DOHH2 (cell line): Measurements from ENCODE around the gene ST6GALNAC5.

Experiments
- H3F3A ChIP-seq: fragments of 200-600 bp; sonication (generic), shearing (Covaris generic); 2 replicates; pipeline ENCODE4 v1.6.0; 2016; ENCODE audit warnings: antibody characterized with exemption, mild to moderate bottlenecking; ENCODE audit not compliant: control insufficient read depth, insufficient read depth
- H3K27ac ChIP-seq: fragments of 200-600 bp; sonication (generic); 2 replicates; pipeline ENCODE4 v1.5.1; 2014; ENCODE audit warnings: low read depth, mild to moderate bottlenecking, low read length, moderate library complexity
- H3K27me3 ChIP-seq: fragments of 200-600 bp; sonication (generic); 2 replicates; pipeline ENCODE4 v1.6.1; 2014; ENCODE audit warnings: mild to moderate bottlenecking, low read length, mixed read lengths; ENCODE audit not compliant: control insufficient read depth
- H3K36me3 ChIP-seq: fragments of 200-600 bp; sonication (generic); 2 replicates; pipeline ENCODE4 v1.6.1; 2014; ENCODE audit warnings: mild to moderate bottlenecking, low read length, moderate library complexity, mixed read lengths; ENCODE audit not compliant: control insufficient read depth
- H3K4me1 ChIP-seq: fragments of 200-600 bp; sonication (generic); 2 replicates; pipeline ENCODE4 v1.6.1; 2014; ENCODE audit warnings: mild to moderate bottlenecking, low read length, mixed read lengths; ENCODE audit not compliant: control insufficient read depth
- H3K4me2 ChIP-seq: fragments of 200-600 bp; sonication (generic); 2 replicates; pipeline ENCODE4 v1.6.0; 2014; ENCODE audit warnings: mild to moderate bottlenecking, low read length, moderate library complexity
- H3K4me3 ChIP-seq: fragments of 200-600 bp; sonication (generic); 2 replicates; pipeline ENCODE4 v1.5.1; 2014; ENCODE audit warnings: mild to moderate bottlenecking, low read length, mixed read lengths
- H3K79me2 ChIP-seq: fragments of 200-600 bp; sonication (generic); 2 replicates; pipeline ENCODE4 v1.6.1; 2014; ENCODE audit warnings: mild to moderate bottlenecking, low read length, mixed read lengths; ENCODE audit not compliant: control insufficient read depth
- H3K9me2 ChIP-seq: fragments of 200-600 bp; sonication (generic); replicated peaks from 2 replicates; pipeline ENCODE4 v1.6.1; 2014; ENCODE audit warnings: mild to moderate bottlenecking, low read length, mixed read lengths; ENCODE audit not compliant: control insufficient read depth
- H3K9me3 ChIP-seq: fragments of 200-600 bp; sonication (generic); 2 replicates; pipeline ENCODE4 v1.6.1; 2014; ENCODE audit warnings: antibody characterized with exemption, low read length, mixed read lengths; ENCODE audit not compliant: control insufficient read depth, insufficient read depth
- H4K20me1 ChIP-seq: fragments of 200-600 bp; sonication (generic); 2 replicates; pipeline ENCODE4 v1.6.0; 2014; ENCODE audit warnings: low read depth, mild to moderate bottlenecking, antibody characterized with exemption, low read length, moderate library complexity; ENCODE audit not compliant: control insufficient read depth, insufficient read depth
- EZH2phosphoT487 ChIP-seq: fragments of 200-600 bp; sonication (generic); IDR thresholded peaks from 2 replicates; pipeline ENCODE4 v1.6.1; 2017; ENCODE audit warnings: borderline replicate concordance, mild to moderate bottlenecking, antibody characterized with exemption, low read length, moderate library complexity, mixed read lengths
- TF ChIP-seq, protein P1 (sequence below): fragments of 200-600 bp; sonication (generic); IDR thresholded peaks from one replicate; pipeline ENCODE4 v1.5.1; 2014; ENCODE audit warnings: antibody characterized with exemption, mild to moderate bottlenecking, low read depth, low read length; ENCODE audit not compliant: poor library complexity, severe bottlenecking

Gene ST6GALNAC5

DNA sequence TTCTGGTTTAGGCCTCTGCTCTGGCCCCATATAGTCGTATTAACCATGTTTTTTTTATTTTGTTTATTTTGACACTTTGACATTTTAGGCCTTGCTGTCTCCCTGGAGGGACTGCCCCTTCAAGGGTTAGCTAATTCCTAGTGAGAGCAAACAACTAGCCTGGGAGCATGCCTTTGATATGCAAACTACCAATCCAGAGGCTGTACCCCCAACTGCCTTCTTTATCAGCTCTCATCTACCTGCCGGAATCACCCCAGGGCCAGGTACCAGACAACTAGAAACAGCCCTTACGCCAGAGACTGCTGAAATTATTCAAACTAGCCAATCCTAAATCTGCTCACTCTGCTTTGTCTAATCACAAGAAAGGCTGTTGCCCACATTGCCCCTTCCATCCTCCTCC, 13.0 kb upstream of the ST6GALNAC5 start:
- Histone ChIP-seq H3K27me3 (no peaks in the 10 kb centered on the region), H3F3A (no peaks in the 10 kb centered on the region), H3K27ac (no peak overlapping the region), H3K36me3 (no peaks in the 10 kb centered on the region), H3K4me2 (no peak overlapping the region), H3K9me2 (no peaks in the 10 kb centered on the region), H4K20me1 (no peaks in the 10 kb centered on the region), H3K9me3 (no peaks in the 10 kb centered on the region), H3K4me3 (no peak overlapping the region), H3K4me1 (no peaks in the 10 kb centered on the region), H3K79me2 (no peaks in the 10 kb centered on the region)
- TF ChIP-seq, protein P1, sequence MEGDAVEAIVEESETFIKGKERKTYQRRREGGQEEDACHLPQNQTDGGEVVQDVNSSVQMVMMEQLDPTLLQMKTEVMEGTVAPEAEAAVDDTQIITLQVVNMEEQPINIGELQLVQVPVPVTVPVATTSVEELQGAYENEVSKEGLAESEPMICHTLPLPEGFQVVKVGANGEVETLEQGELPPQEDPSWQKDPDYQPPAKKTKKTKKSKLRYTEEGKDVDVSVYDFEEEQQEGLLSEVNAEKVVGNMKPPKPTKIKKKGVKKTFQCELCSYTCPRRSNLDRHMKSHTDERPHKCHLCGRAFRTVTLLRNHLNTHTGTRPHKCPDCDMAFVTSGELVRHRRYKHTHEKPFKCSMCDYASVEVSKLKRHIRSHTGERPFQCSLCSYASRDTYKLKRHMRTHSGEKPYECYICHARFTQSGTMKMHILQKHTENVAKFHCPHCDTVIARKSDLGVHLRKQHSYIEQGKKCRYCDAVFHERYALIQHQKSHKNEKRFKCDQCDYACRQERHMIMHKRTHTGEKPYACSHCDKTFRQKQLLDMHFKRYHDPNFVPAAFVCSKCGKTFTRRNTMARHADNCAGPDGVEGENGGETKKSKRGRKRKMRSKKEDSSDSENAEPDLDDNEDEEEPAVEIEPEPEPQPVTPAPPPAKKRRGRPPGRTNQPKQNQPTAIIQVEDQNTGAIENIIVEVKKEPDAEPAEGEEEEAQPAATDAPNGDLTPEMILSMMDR = no peak

DNA sequence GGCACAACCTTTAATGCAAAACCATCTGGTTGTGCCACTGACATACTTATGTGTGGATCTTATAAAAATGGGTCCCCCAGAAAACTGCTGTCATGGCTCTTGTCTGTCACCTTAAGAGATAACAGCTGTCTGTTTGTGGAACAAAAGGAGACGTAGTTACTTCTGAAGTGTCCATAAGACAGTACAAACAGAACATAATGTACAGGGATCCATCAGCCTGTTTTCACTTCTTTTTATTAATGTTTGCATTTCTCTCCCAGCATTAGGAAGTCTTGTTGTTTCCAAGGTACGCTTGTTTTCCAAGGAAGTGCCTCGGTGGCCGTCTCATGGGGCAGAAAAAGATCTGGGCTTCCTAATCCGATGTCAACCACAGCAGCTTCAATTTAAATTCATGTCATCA, 11.2 kb upstream of the ST6GALNAC5 start:
- Histone ChIP-seq H3K36me3 (no peaks in the 10 kb centered on the region), H3K27me3 (no peaks in the 10 kb centered on the region), H3K4me3 (no peak overlapping the region), H3K27ac (no peak overlapping the region), H3K9me2 (no peaks in the 10 kb centered on the region), H3F3A (no peaks in the 10 kb centered on the region), H4K20me1 (no peaks in the 10 kb centered on the region), H3K4me1 (no peaks in the 10 kb centered on the region), H3K79me2 (no peaks in the 10 kb centered on the region), H3K9me3 (no peaks in the 10 kb centered on the region), H3K4me2 (no peak overlapping the region)
- no peak for TF ChIP-seq EZH2phosphoT487
- TF ChIP-seq, protein P1 = no peak

DNA sequence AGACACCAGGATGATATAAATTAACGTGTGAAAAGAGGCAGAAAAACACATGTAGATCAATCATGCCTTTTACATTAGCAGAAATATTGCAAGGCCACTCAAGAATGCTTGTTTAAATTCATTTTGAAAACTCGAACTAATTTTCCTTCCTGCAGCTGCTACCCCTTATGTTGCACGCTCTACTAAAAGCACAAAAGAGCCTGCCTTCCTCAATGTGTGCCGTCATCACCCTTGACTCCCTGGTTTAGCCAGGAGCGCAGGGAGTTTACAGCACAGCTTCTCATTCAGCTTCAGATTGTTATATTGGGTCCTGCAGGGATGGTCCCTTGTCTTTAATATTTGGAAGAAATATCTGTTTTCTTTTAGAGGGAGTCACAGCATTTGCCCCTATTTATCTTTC, 10.1 kb upstream of the ST6GALNAC5 start:
- Histone ChIP-seq H3K36me3 (no peaks in the 10 kb centered on the region), H3K27ac (no peak overlapping the region), H4K20me1 (no peaks in the 10 kb centered on the region), H3K9me2 (no peaks in the 10 kb centered on the region), H3K9me3 (no peaks in the 10 kb centered on the region), H3K4me3 (no peak overlapping the region), H3K79me2 (no peaks in the 10 kb centered on the region), H3F3A (no peaks in the 10 kb centered on the region), H3K4me1 (no peaks in the 10 kb centered on the region), H3K4me2 (no peak overlapping the region), H3K27me3 (no peaks in the 10 kb centered on the region)
- TF ChIP-seq, protein P1 = no peak
- no peak for TF ChIP-seq EZH2phosphoT487

DNA sequence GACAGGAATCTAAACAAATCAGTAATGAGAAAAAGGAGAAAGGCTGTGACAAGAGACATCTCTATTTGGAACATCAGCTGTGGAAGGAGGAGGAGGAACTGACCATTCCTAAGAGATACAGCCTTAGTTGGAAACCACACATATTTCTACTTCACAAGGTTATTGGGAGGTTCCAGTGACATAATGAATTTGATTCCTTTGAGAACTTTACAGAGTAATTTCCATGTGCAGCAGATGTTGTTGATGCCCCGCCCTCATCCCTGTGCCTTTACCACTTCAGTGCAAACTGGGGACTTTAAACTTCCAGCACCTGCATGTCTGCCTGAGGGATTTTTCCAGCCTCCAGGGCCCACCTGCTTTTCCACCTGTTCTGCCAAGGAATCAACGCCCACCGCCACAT, 9.3 kb upstream of the ST6GALNAC5 start:
- H3K4me3 ChIP-seq = no peak overlapping the region
- H3K79me2 ChIP-seq = no peaks in the 10 kb centered on the region
- H3K9me2 ChIP-seq = no peaks in the 10 kb centered on the region
- H3K4me2 ChIP-seq = no peak overlapping the region
- no peaks in the 10 kb centered on the region for H3K36me3 ChIP-seq
- H3K27me3 ChIP-seq = no peaks in the 10 kb centered on the region
- TF ChIP-seq, protein P1 = no peak
- H3K27ac ChIP-seq = no peak overlapping the region
- no peaks in the 10 kb centered on the region for H3K4me1 ChIP-seq
- H4K20me1 ChIP-seq = no peaks in the 10 kb centered on the region
- H3K9me3 ChIP-seq = no peaks in the 10 kb centered on the region
- H3F3A ChIP-seq = no peaks in the 10 kb centered on the region
